Brain microvascular endothelial cell (primary cell): ENCODE data around the gene LIPM.

Experiments used
- DNase-seq: peaks from one replicate; pipeline ENCODE4 v3.0.0-alpha.2; 2020
- H3K27ac ChIP-seq: fragments of 250-450 bp; sonication (Bioruptor Pico); 2 replicates; pipeline ENCODE4 v1.5.1; 2020; ENCODE audit warnings: mild to moderate bottlenecking, moderate library complexity
- H3K27me3 ChIP-seq: fragments of 250-450 bp; sonication (Bioruptor Pico); replicated peaks from 2 replicates; pipeline ENCODE4 v1.5.1; 2020; ENCODE audit warnings: mild to moderate bottlenecking
- H3K36me3 ChIP-seq: fragments of 250-450 bp; sonication (Bioruptor Pico); replicated peaks from 2 replicates; pipeline ENCODE4 v1.5.1; 2020; ENCODE audit warnings: mild to moderate bottlenecking
- H3K4me3 ChIP-seq: 2 replicates; pipeline ENCODE4 v1.5.1; 2011; ENCODE audit warnings: low read depth, mild to moderate bottlenecking, control low read depth, low read length, moderate library complexity
- in situ Hi-C: cut with HindIII; loops from 2 replicates; pipeline ENCODE4 v1.10.0; 2017; ENCODE audit warnings: low sequenced_read_pairs, low pct_ligation_motif_present
- TF ChIP-seq, protein P1 (sequence below): IDR thresholded peaks from 2 replicates; pipeline ENCODE4 v1.5.1; 2011; ENCODE audit warnings: low read depth, mild to moderate bottlenecking, moderate library complexity, low read length, control low read depth, inconsistent platforms; ENCODE audit errors: missing control alignments

The LIPM gene

GRCh38 chr10:88813200-88813599 lies 10.7 kb downstream of the LIPM start:
- peaks cover 1% of the 10 kb centered on the region for H3K27me3 ChIP-seq
- TF ChIP-seq, protein P1, sequence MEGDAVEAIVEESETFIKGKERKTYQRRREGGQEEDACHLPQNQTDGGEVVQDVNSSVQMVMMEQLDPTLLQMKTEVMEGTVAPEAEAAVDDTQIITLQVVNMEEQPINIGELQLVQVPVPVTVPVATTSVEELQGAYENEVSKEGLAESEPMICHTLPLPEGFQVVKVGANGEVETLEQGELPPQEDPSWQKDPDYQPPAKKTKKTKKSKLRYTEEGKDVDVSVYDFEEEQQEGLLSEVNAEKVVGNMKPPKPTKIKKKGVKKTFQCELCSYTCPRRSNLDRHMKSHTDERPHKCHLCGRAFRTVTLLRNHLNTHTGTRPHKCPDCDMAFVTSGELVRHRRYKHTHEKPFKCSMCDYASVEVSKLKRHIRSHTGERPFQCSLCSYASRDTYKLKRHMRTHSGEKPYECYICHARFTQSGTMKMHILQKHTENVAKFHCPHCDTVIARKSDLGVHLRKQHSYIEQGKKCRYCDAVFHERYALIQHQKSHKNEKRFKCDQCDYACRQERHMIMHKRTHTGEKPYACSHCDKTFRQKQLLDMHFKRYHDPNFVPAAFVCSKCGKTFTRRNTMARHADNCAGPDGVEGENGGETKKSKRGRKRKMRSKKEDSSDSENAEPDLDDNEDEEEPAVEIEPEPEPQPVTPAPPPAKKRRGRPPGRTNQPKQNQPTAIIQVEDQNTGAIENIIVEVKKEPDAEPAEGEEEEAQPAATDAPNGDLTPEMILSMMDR: no peak
- DNase-seq: no peak
- no peak overlapping the region for H3K27ac ChIP-seq
- H3K36me3 ChIP-seq: no peaks in the 10 kb centered on the region
- in situ Hi-C loops: loop anchor here (25.0 kb wide), 1 partner anchor 126 kb away; no protein-coding TSS in a partner anchor
- H3K4me3 ChIP-seq: no peak overlapping the region

DNA sequence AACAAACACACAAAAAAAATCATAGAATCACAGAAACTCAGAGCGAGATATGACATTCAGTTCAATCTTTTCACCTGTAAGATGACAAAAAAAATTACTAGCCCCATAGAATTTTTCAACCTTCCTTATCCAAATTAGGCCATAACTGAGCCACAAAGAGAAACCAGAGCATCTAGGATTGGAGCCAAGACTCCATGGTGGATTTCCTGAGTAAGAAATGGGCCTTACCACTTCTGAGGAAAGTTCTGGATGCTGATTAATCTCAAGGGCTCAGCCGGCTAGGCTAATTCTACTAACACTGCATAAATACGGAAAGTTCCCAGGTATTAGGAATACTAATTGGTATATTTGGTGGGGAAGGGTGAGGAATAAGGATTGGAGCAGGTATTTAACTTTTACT lies 16.8 kb downstream of the LIPM start:
- DNase-seq: no peak
- Histone ChIP-seq H3K27ac (no peak overlapping the region), H3K36me3 (no peaks in the 10 kb centered on the region), H3K4me3 (no peak overlapping the region), H3K27me3 (no peaks in the 10 kb centered on the region)
- TF ChIP-seq, protein P1: no peak
- in situ Hi-C loops: loop anchor here (25.0 kb wide), 1 partner anchor 132 kb away; no protein-coding TSS in a partner anchor

DNA sequence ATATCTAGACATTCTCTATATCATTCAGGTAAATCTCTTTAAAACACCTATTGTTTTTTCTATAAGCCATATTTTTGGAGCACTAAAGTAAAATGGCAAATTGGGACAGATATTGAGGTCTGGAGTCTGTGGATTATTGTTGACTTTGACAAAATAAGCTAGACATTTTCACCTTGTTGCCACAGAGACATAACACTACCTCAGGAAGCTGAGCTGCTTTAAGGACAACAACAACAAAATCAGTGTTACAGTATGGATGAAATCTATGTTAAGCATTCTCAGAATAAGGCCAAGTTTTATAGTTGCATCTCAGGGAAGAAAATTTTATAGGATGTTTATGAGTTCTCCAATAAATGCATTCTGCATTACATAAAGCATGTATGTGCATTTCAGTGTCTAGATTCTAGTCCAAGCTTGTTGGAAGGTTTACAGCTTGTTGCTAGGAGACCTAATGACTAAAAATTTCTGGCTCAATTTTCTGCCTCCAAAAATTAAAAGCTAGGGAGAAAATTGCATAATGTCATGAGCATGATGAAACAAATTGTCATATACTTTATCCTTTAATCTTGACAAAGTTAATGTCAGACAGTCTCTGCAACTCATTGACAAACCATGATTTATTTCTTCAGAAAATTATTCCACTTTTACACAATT lies 18.3 kb downstream of the LIPM start:
- Histone ChIP-seq H3K4me3 (no peak overlapping the region), H3K27me3 (no peaks in the 10 kb centered on the region), H3K27ac (no peak overlapping the region), H3K36me3 (no peaks in the 10 kb centered on the region)
- TF ChIP-seq, protein P1: no peak
- in situ Hi-C loops: loop anchor here (25.0 kb wide), 1 partner anchor 134 kb away; no protein-coding TSS in a partner anchor
- no peak for DNase-seq

DNA sequence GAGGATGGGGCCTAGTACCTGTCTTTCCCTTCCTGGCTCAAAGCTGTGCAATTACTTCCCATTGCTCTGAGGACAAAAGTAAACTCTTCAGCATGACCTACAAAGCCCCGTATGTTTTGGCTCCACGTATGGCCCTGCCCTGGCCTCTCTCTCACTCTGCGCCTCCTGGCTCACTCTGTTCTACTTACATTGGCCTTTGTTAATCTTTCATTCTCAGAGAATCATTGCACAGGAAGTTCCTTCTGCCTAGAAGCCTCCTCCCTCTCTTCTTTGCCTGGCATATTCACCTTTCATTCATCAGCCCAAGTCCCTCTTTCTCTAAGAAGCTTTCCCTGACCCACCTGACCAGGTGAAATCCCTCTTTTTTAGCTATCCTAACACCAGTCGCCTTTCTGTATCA lies 23.9 kb downstream of the LIPM start:
- TF ChIP-seq, protein P1: no peak
- Histone ChIP-seq H3K27me3 (no peaks in the 10 kb centered on the region), H3K27ac (no peak overlapping the region), H3K36me3 (no peaks in the 10 kb centered on the region), H3K4me3 (no peak overlapping the region)
- in situ Hi-C loops: no loop called here
- no peak for DNase-seq

- H3K36me3 ChIP-seq: no peaks in the 10 kb centered on the region
- no peak overlapping the region for H3K4me3 ChIP-seq
- in situ Hi-C loops: no loop called here
- H3K27ac ChIP-seq: no peak overlapping the region
- TF ChIP-seq, protein P1: no peak
- no peaks in the 10 kb centered on the region for H3K27me3 ChIP-seq
- DNase-seq: no peak
Measured at GRCh38 chr10:88827671-88828070, 25.1 kb downstream of the LIPM start.

DNA sequence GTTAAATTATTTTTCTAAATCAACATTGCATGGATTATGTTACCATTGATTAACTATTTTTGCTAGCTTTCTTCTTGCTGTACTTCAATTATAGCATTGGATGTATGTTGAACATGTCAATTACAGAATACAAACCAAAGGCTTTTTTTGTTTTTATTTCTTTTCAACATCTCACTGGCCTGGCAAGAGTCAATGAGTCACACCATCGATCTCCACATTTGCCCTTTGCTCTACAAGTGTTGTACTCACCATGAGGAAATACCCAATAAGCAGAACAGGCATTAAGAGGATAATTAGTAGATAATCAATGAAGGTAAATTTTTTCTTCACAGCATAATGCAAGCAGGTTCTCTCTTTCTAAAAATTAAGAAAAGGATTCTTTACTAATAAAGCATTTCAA lies 25.8 kb downstream of the LIPM start:
- H3K27ac ChIP-seq: no peak overlapping the region
- no peaks in the 10 kb centered on the region for H3K27me3 ChIP-seq
- no peak overlapping the region for H3K4me3 ChIP-seq
- in situ Hi-C loops: no loop called here
- no peaks in the 10 kb centered on the region for H3K36me3 ChIP-seq
- TF ChIP-seq, protein P1: no peak
- no peak for DNase-seq
